ENCODE measurements around the gene TAF5. TPM values are rescaled to one million over a fixed set of nuclear protein-coding genes. Genes with fewer than 3 reads are reported as not detected.

Gene TAF5
- total and polyA plus RNA-seq, 2 donors (not counting 1 experiment from before 2014, with no cell fraction given), result 3.0 to 3.4 TPM

DNA sequence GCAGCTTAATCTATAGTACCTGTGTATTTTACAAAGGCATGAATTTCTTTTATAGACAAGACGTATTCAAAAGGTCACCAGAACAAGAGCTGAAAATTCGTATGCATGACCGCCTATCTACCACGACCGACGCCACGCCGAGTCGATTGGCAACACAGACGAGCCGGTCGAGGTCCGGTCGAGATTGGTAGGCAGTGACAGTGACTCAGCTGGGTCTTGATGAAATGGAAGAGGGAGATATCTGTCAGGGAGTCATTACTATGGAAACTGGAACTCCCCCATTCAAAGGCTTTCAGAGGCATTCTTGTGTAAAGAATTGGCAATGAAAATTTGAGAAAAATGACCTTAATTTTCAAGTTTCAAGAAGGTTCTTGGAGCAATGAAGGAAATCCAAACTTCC is 26.4 kb downstream of the TAF5 start:
- Histone ChIP-seq H4K20me1 (ENCODE audit: control insufficient read depth, extremely low read depth, insufficient read depth, low read length) (no peaks in the 10 kb centered on the region), H3K79me2 (ENCODE audit: control insufficient read depth, insufficient read depth, low read length) (peaks cover 51% of the 10 kb centered on the region), H3K36me3 (ENCODE audit: control insufficient read depth, insufficient read depth, low read length) (no peaks in the 10 kb centered on the region), H3K4me3 (replicated peaks in 1 of 4; ENCODE audit: control extremely low read depth in 1 of 4, insufficient read depth in 1 of 4, low read depth in 3 of 4, low read length in 4 of 4) (no peak overlapping the region), H3K27me3 (ENCODE audit: control insufficient read depth, insufficient read depth, low read length) (no peaks in the 10 kb centered on the region), H3K4me1 (ENCODE audit: control insufficient read depth, extremely low read depth, insufficient read depth, low read length) (no peaks in the 10 kb centered on the region), H3K4me2 (ENCODE audit: extremely low read depth, insufficient read depth, low read length) (no peak overlapping the region), H3K9ac (ENCODE audit: insufficient read depth, low read length) (no peak overlapping the region), H2AFZ (ENCODE audit: low read length) (no peak overlapping the region), H3K9me3 (ENCODE audit: control insufficient read depth, insufficient read depth, low read depth, low read length) (no peaks in the 10 kb centered on the region), H3K27ac (ENCODE audit: insufficient read depth, low read length) (no peak overlapping the region)
- DNase-seq (ENCODE audit: low read depth in 2 of 2), result peak in 1 of 2 donors; percentile 50
- no peak for TF ChIP-seq EZH2 (IDR thresholded peaks at IDR 0.05; ENCODE audit: low read length, missing control alignments)
- TF ChIP-seq, protein P1, sequence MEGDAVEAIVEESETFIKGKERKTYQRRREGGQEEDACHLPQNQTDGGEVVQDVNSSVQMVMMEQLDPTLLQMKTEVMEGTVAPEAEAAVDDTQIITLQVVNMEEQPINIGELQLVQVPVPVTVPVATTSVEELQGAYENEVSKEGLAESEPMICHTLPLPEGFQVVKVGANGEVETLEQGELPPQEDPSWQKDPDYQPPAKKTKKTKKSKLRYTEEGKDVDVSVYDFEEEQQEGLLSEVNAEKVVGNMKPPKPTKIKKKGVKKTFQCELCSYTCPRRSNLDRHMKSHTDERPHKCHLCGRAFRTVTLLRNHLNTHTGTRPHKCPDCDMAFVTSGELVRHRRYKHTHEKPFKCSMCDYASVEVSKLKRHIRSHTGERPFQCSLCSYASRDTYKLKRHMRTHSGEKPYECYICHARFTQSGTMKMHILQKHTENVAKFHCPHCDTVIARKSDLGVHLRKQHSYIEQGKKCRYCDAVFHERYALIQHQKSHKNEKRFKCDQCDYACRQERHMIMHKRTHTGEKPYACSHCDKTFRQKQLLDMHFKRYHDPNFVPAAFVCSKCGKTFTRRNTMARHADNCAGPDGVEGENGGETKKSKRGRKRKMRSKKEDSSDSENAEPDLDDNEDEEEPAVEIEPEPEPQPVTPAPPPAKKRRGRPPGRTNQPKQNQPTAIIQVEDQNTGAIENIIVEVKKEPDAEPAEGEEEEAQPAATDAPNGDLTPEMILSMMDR (conservative IDR thresholded peaks at IDR 0.05 in 1 of 2, IDR thresholded peaks at IDR 0.05 in 1 of 2; ENCODE audit: low read depth in 1 of 2, low read length in 2 of 2), result no peak

- H3K9me3 ChIP-seq (ENCODE audit: control insufficient read depth, insufficient read depth, low read depth, low read length), result no peaks in the 10 kb centered on the region
- no peaks in the 10 kb centered on the region for H4K20me1 ChIP-seq (ENCODE audit: control insufficient read depth, extremely low read depth, insufficient read depth, low read length)
- no peak overlapping the region for H2AFZ ChIP-seq (ENCODE audit: low read length)
- peak; percentile 19 to 25 for DNase-seq (ENCODE audit: low read depth in 2 of 2)
- peak overlapping the region; percentile 84 for H3K27ac ChIP-seq (ENCODE audit: insufficient read depth, low read length)
- H3K27me3 ChIP-seq (ENCODE audit: control insufficient read depth, insufficient read depth, low read length), result no peaks in the 10 kb centered on the region
- peak overlapping the region; percentile 63 to 100 (median 86) for H3K4me3 ChIP-seq (replicated peaks in 1 of 4; ENCODE audit: control extremely low read depth in 1 of 4, insufficient read depth in 1 of 4, low read depth in 3 of 4, low read length in 4 of 4)
- H3K4me2 ChIP-seq (ENCODE audit: extremely low read depth, insufficient read depth, low read length), result peak overlapping the region; percentile 80
- peak overlapping the region; percentile 68 for H3K9ac ChIP-seq (ENCODE audit: insufficient read depth, low read length)
- H3K36me3 ChIP-seq (ENCODE audit: control insufficient read depth, insufficient read depth, low read length), result peaks cover 3% of the 10 kb centered on the region
- TF ChIP-seq, protein P1 (conservative IDR thresholded peaks at IDR 0.05 in 1 of 2, IDR thresholded peaks at IDR 0.05 in 1 of 2; ENCODE audit: low read depth in 1 of 2, low read length in 2 of 2), result no peak
- no peak for TF ChIP-seq EZH2 (IDR thresholded peaks at IDR 0.05; ENCODE audit: low read length, missing control alignments)
- peaks cover 54% of the 10 kb centered on the region for H3K79me2 ChIP-seq (ENCODE audit: control insufficient read depth, insufficient read depth, low read length)
- no peaks in the 10 kb centered on the region for H3K4me1 ChIP-seq (ENCODE audit: control insufficient read depth, extremely low read depth, insufficient read depth, low read length)
Measured at GRCh38 chr10:103395754-103396066, 27.9 kb downstream of the TAF5 start.

GRCh38 chr10:103396067-103396788 is 28.5 kb downstream of the TAF5 start, which contains the start of the genes ATP5MK and PDCD11:
Gene ATP5MK (minus strand): TSS chr10:103396475. CDS start chr10:103392457, 4,018 bp downstream.
Gene PDCD11 (plus strand): TSS chr10:103396626. CDS start chr10:103398427, 1,801 bp downstream.
- H3K36me3 ChIP-seq (ENCODE audit: control insufficient read depth, insufficient read depth, low read length), result peaks cover 4% of the 10 kb centered on the region
- H3K4me1 ChIP-seq (ENCODE audit: control insufficient read depth, extremely low read depth, insufficient read depth, low read length), result no peaks in the 10 kb centered on the region
- H2AFZ ChIP-seq (ENCODE audit: low read length), result peak within 1 kb of the TSS; percentile 79
- peak within 1 kb of the TSS; percentile 80 for H3K4me2 ChIP-seq (ENCODE audit: extremely low read depth, insufficient read depth, low read length)
- H3K27me3 ChIP-seq (ENCODE audit: control insufficient read depth, insufficient read depth, low read length), result no peaks in the 10 kb centered on the region
- H3K4me3 ChIP-seq (replicated peaks in 1 of 4; ENCODE audit: control extremely low read depth in 1 of 4, insufficient read depth in 1 of 4, low read depth in 3 of 4, low read length in 4 of 4), result peak within 1 kb of the TSS; percentile 63 to 100 (median 86)
- peak; percentile 96 to 98 for DNase-seq (ENCODE audit: low read depth in 2 of 2)
- H4K20me1 ChIP-seq (ENCODE audit: control insufficient read depth, extremely low read depth, insufficient read depth, low read length), result no peaks in the 10 kb centered on the region
- H3K9ac ChIP-seq (ENCODE audit: insufficient read depth, low read length), result peak within 1 kb of the TSS; percentile 68
- TF ChIP-seq, protein P1 (conservative IDR thresholded peaks at IDR 0.05 in 1 of 2, IDR thresholded peaks at IDR 0.05 in 1 of 2; ENCODE audit: low read depth in 1 of 2, low read length in 2 of 2), result peak; percentile 12 to 25
- no peak for TF ChIP-seq EZH2 (IDR thresholded peaks at IDR 0.05; ENCODE audit: low read length, missing control alignments)
- H3K27ac ChIP-seq (ENCODE audit: insufficient read depth, low read length), result peak within 1 kb of the TSS; percentile 84
- no peaks in the 10 kb centered on the region for H3K9me3 ChIP-seq (ENCODE audit: control insufficient read depth, insufficient read depth, low read depth, low read length)
- H3K79me2 ChIP-seq (ENCODE audit: control insufficient read depth, insufficient read depth, low read length), result peaks cover 54% of the 10 kb centered on the region
